Fibroblast of the aortic adventitia (primary cell): Measurements from ENCODE around the gene PLEKHA6. TPM values are rescaled to one million over a fixed set of nuclear protein-coding genes. Genes with fewer than 3 reads are reported as not detected.
"Not testable (repeated sequence)": the region's sequence is repeated elsewhere in the genome, so short reads cannot be mapped to it uniquely, and the experiment has no call there.

Source experiments
- DNase-seq: peaks from one replicate; pipeline ENCODE4 v3.0.0-alpha.2; 2010; ENCODE audit warnings: low read depth
- H3K4me3 ChIP-seq: 2 replicates; pipeline ENCODE4 v1.5.1; 2011; ENCODE audit warnings: low read depth, mild to moderate bottlenecking, control low read depth, low read length, moderate library complexity
- CTCF ChIP-seq: IDR thresholded peaks from 2 replicates; pipeline ENCODE4 v1.5.1; 2011; ENCODE audit warnings: mild to moderate bottlenecking, low read length, control low read depth, inconsistent platforms; ENCODE audit not compliant: insufficient read depth
- total RNA-seq: library from RNA; depleted of rRNA; stranded (reverse); fragments of >200 nt; gene quantifications from 2 replicates; pipeline ENCODE4 v1.2.3, GENCODE V29; 2012; ENCODE audit warnings: low replicate concordance

PLEKHA6 gene
- total RNA-seq, 1 donor, result 3.6 TPM

DNA sequence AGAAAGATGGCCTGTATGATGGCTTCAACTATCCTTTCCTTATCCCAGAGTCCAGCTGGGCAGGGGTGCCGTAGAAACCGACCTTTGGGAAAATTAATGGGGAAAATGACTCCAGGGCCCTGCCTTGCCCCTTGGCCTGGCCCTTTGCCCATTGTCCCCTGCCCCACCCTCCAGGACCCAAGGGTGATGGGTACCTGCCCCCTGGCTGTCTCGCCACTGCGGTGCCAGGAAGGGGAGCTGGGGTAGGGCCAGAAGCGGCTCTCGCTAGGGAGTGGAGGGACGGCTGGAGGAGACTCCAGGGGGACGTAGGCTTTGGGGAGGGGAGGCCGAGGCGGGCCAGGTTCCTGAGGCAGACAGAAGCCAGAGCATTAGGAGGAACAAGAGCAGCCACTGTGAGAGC lies 116.8 kb downstream of the PLEKHA6 start:
- no peak for DNase-seq
- TF ChIP-seq CTCF, result no peak

GRCh38 chr1:204241914-204242313 lies 117.8 kb downstream of the PLEKHA6 start:
- DNase-seq, result no peak
- TF ChIP-seq CTCF, result no peak
- no peak overlapping the region for H3K4me3 ChIP-seq

More for the DNA sequence above, 116.8 kb downstream of the PLEKHA6 start:
- H3K4me3 ChIP-seq, result no peak overlapping the region

DNA sequence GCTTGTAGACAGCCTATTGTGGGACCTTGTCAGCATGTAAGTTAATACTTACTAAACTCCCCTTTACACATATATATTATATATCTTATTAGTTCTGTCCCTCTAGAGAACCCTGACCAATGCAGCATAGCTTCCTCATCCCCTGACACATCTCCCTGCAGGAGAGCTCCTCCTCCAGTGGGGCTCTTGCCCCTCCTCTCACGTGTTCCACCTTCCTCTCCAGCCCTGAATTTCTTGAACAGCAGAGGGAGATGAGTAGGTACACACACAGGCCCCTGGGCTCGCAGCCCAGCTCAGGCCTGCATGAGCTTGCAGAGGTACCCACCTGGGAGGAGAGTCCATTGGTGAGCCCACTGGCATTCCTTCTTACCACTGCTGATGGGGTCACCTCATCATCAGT lies 118.7 kb downstream of the PLEKHA6 start:
- TF ChIP-seq CTCF, result no peak
- DNase-seq, result no peak
- no peak overlapping the region for H3K4me3 ChIP-seq

DNA sequence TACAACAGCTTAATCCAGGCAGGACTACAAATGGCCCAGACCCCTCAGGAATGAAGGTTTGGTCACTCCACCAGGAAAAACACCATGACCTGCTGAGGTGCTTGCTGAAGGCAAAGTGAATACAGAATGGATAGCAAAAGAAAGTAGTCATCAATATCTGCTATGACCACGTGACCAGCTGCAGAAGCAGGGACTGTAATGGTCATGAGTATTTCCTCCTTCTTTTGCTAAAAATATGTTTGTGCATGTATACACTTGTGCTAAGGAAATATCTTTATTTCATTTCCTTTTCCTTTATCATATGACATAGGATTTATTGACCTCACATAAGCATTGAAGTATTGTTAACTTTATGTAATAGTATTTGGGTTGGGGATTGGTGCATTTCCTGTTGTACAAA lies 119.5 kb downstream of the PLEKHA6 start:
- no peak overlapping the region for H3K4me3 ChIP-seq
- TF ChIP-seq CTCF, result no peak
- no peak for DNase-seq

- not testable (repeated sequence) for DNase-seq, H3K4me3 ChIP-seq
Measured at GRCh38 chr1:204239401-204239800, 120.3 kb downstream of the PLEKHA6 start.

DNA sequence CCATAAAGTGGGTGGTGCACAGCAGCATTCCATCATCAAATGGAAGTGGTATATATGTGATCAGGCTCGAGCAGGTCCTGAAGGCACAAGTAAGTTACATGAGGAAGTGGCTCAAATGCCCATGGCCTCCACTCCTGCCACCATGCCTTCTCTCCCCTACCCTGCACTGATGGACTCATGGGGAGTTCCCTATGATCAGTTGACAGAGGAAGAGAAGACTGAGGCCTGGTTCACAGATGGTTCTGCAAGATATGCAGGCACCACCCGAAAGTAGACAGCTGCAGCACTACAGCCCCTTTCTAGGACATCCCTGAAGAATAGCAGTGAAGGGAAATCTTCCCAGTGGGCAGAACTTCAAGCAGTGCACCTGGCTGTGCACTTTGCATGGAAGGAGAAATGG lies 121.2 kb downstream of the PLEKHA6 start:
- DNase-seq, result not testable (repeated sequence)

DNA sequence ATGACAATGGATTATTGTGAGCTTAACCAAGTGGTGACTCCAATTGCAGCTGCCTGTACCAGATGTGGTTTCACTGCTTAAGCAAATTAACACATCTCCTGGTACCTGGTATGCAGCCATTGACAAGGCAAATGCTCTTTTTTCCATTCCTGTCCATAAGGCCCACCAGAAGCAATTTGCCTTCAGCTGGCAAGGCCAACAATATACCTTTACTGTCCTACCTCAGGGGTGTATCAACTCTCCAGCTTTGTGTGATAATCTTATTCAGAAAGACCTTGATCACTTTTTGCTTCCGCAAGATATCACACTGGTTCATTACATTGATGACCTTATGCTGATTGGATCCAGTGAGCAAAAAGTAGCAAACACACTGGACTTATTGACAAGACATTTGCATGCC lies 122.2 kb downstream of the PLEKHA6 start:
- H3K4me3 ChIP-seq, DNase-seq: not testable (repeated sequence)

More for the DNA sequence above, 121.2 kb downstream of the PLEKHA6 start:
- H3K4me3 ChIP-seq, result not testable (repeated sequence)

GRCh38 chr1:204232526-204232925 lies 127.2 kb downstream of the PLEKHA6 start:
- no peak for TF ChIP-seq CTCF
- DNase-seq, result peak; percentile 47
- no peak overlapping the region for H3K4me3 ChIP-seq

- H3K4me3 ChIP-seq, result no peak overlapping the region
- no peak for DNase-seq
Measured at GRCh38 chr1:204230211-204230610, 129.5 kb downstream of the PLEKHA6 start.

More at GRCh38 chr1:204230211-204230610, 129.5 kb downstream of the PLEKHA6 start:
- TF ChIP-seq CTCF, result no peak
